Fibroblast of skin of left quadriceps (primary cell): ENCODE data around the gene ZSCAN5A.
"Not testable (repeated sequence)": the region's sequence is repeated elsewhere in the genome, so short reads cannot be mapped to it uniquely, and the experiment has no call there.

Experiments
- DNase-seq, 2 experiments: peaks; one replicate each; pipeline ENCODE4 v3.0.0-alpha.2; 2013; ENCODE audit warnings: low read depth in 2 of 2

The ZSCAN5A gene

GRCh38 chr19:56271151-56271550, 43.5 kb downstream of the ZSCAN5A start:
- DNase-seq: no peak

GRCh38 chr19:56270676-56271075, 44.0 kb downstream of the ZSCAN5A start:
- DNase-seq: no peak

- DNase-seq: no peak
Observed at GRCh38 chr19:56269348-56269747, 45.3 kb downstream of the ZSCAN5A start.

GRCh38 chr19:56266051-56266450, 48.6 kb downstream of the ZSCAN5A start:
- DNase-seq: no peak

GRCh38 chr19:56263319-56263718, 51.3 kb downstream of the ZSCAN5A start:
- DNase-seq: no peak

GRCh38 chr19:56261932-56262331, 52.7 kb downstream of the ZSCAN5A start:
- DNase-seq: not testable (repeated sequence)

GRCh38 chr19:56261145-56261544, 53.5 kb downstream of the ZSCAN5A start:
- no peak for DNase-seq

GRCh38 chr19:56258272-56258671, 56.4 kb downstream of the ZSCAN5A start:
- DNase-seq: no peak

GRCh38 chr19:56253737-56254136, 60.9 kb downstream of the ZSCAN5A start:
- DNase-seq: peak; percentile 17 to 30

GRCh38 chr19:56252699-56253422, 61.8 kb downstream of the ZSCAN5A start:
- peak; percentile 35 to 36 for DNase-seq

- not testable (repeated sequence) for DNase-seq
Observed at GRCh38 chr19:56248736-56249338, 65.8 kb downstream of the ZSCAN5A start.

- DNase-seq: not testable (repeated sequence)
Observed at GRCh38 chr19:56245764-56246163, 68.9 kb downstream of the ZSCAN5A start.

- peak in 1 of 2 experiments; percentile 3 for DNase-seq
Observed at GRCh38 chr19:56245121-56245740, 69.4 kb downstream of the ZSCAN5A start.

GRCh38 chr19:56223481-56223880, 91.2 kb downstream of the ZSCAN5A start:
- DNase-seq: no peak

- DNase-seq: no peak
Observed at GRCh38 chr19:56222901-56223300, 91.7 kb downstream of the ZSCAN5A start.

GRCh38 chr19:56221851-56222250, 92.8 kb downstream of the ZSCAN5A start:
- no peak for DNase-seq

GRCh38 chr19:56221442-56221841, 93.2 kb downstream of the ZSCAN5A start:
- DNase-seq: not testable (repeated sequence)

- no peak for DNase-seq
Observed at GRCh38 chr19:56218961-56219360, 95.7 kb downstream of the ZSCAN5A start.

- no peak for DNase-seq
Observed at GRCh38 chr19:56217039-56217949, 97.3 kb downstream of the ZSCAN5A start.

GRCh38 chr19:56211718-56212117, 102.9 kb downstream of the ZSCAN5A start:
- DNase-seq: no peak

GRCh38 chr19:56210036-56210435, 104.6 kb downstream of the ZSCAN5A start:
- not testable (repeated sequence) for DNase-seq

- no peak for DNase-seq
Observed at GRCh38 chr19:56209091-56209490, 105.5 kb downstream of the ZSCAN5A start.
